Effector memory CD4-positive, alpha-beta T cell (primary cell): ENCODE data around the gene DACH1.
"Not testable (repeated sequence)": the region's sequence is repeated elsewhere in the genome, so short reads cannot be mapped to it uniquely, and the experiment has no call there.

ENCODE experiments used
- DNase-seq, 3 donors: peaks; one replicate each; pipeline ENCODE4 v3.0.0-alpha.2; 2020
- H3K27ac ChIP-seq: 2 replicates; pipeline ENCODE4 v1.7.0; 2013; ENCODE audit warnings: mild to moderate bottlenecking, low read length, moderate library complexity; ENCODE audit not compliant: insufficient read depth, poor library complexity, severe bottlenecking
- H3K27me3 ChIP-seq: replicated peaks from 2 replicates; pipeline ENCODE4 v1.7.0; 2013; ENCODE audit warnings: mild to moderate bottlenecking, low read length; ENCODE audit not compliant: insufficient read depth, control insufficient read depth, poor library complexity, severe bottlenecking
- H3K36me3 ChIP-seq: 2 replicates; pipeline ENCODE4 v1.7.0; 2013; ENCODE audit warnings: mild to moderate bottlenecking, low read length, moderate library complexity; ENCODE audit not compliant: control insufficient read depth, insufficient read depth
- H3K4me1 ChIP-seq: 2 replicates; pipeline ENCODE4 v1.7.0; 2013; ENCODE audit warnings: low read length, mild to moderate bottlenecking; ENCODE audit not compliant: control insufficient read depth, insufficient read depth, poor library complexity, severe bottlenecking
- H3K4me3 ChIP-seq: 2 replicates; pipeline ENCODE4 v1.7.0; 2013; ENCODE audit warnings: low read length, low read depth, mild to moderate bottlenecking; ENCODE audit not compliant: insufficient read depth, poor library complexity, severe bottlenecking
- H3K9me3 ChIP-seq: 2 replicates; pipeline ENCODE4 v1.7.0; 2013; ENCODE audit warnings: mild to moderate bottlenecking, low read length, moderate library complexity; ENCODE audit not compliant: control insufficient read depth

DACH1 gene

GRCh38 chr13:71858647-71859046 is 8.4 kb downstream of the DACH1 start:
- H3K4me1 ChIP-seq, result no peaks in the 10 kb centered on the region
- no peak for DNase-seq
- H3K9me3 ChIP-seq, result no peaks in the 10 kb centered on the region
- no peaks in the 10 kb centered on the region for H3K36me3 ChIP-seq
- no peak overlapping the region for H3K4me3 ChIP-seq
- no peaks in the 10 kb centered on the region for H3K27me3 ChIP-seq
- no peak overlapping the region for H3K27ac ChIP-seq

- no peak overlapping the region for H3K4me3 ChIP-seq
- H3K27ac ChIP-seq, result no peak overlapping the region
- no peaks in the 10 kb centered on the region for H3K4me1 ChIP-seq
- H3K36me3 ChIP-seq, result no peaks in the 10 kb centered on the region
- no peak for DNase-seq
- no peaks in the 10 kb centered on the region for H3K9me3 ChIP-seq
- no peaks in the 10 kb centered on the region for H3K27me3 ChIP-seq
Observed at GRCh38 chr13:71856548-71857043, 10.4 kb downstream of the DACH1 start.

GRCh38 chr13:71854401-71854800 is 12.6 kb downstream of the DACH1 start:
- Histone ChIP-seq H3K27me3 (no peaks in the 10 kb centered on the region), H3K27ac (no peak overlapping the region), H3K9me3 (no peaks in the 10 kb centered on the region), H3K4me1 (no peaks in the 10 kb centered on the region), H3K4me3 (no peak overlapping the region), H3K36me3 (no peaks in the 10 kb centered on the region)
- DNase-seq, result no peak

- H3K36me3 ChIP-seq, result no peaks in the 10 kb centered on the region
Observed at GRCh38 chr13:71853725-71854124, 13.3 kb downstream of the DACH1 start.

GRCh38 chr13:71852736-71853135 is 14.3 kb downstream of the DACH1 start:
- H3K4me3 ChIP-seq, result no peak overlapping the region
- H3K36me3 ChIP-seq, result no peaks in the 10 kb centered on the region
- no peaks in the 10 kb centered on the region for H3K4me1 ChIP-seq
- no peaks in the 10 kb centered on the region for H3K9me3 ChIP-seq
- DNase-seq, result no peak
- no peaks in the 10 kb centered on the region for H3K27me3 ChIP-seq
- H3K27ac ChIP-seq, result no peak overlapping the region

More at GRCh38 chr13:71853725-71854124, 13.3 kb downstream of the DACH1 start:
- DNase-seq, result no peak
- no peak overlapping the region for H3K27ac ChIP-seq
- no peaks in the 10 kb centered on the region for H3K9me3 ChIP-seq
- H3K4me1 ChIP-seq, result no peaks in the 10 kb centered on the region
- H3K27me3 ChIP-seq, result no peaks in the 10 kb centered on the region
- H3K4me3 ChIP-seq, result no peak overlapping the region

GRCh38 chr13:71851498-71852409 is 15.2 kb downstream of the DACH1 start:
- Histone ChIP-seq H3K4me1 (no peaks in the 10 kb centered on the region), H3K36me3 (no peaks in the 10 kb centered on the region), H3K9me3 (no peaks in the 10 kb centered on the region), H3K4me3 (no peak overlapping the region), H3K27ac (no peak overlapping the region), H3K27me3 (no peaks in the 10 kb centered on the region)
- no peak for DNase-seq

GRCh38 chr13:71842003-71842402 is 25.0 kb downstream of the DACH1 start:
- Histone ChIP-seq H3K27me3 (no peaks in the 10 kb centered on the region), H3K4me1 (no peaks in the 10 kb centered on the region), H3K27ac (no peak overlapping the region), H3K9me3 (no peaks in the 10 kb centered on the region), H3K36me3 (no peaks in the 10 kb centered on the region), H3K4me3 (no peak overlapping the region)
- no peak for DNase-seq

- H3K4me3 ChIP-seq, result no peak overlapping the region
- no peak overlapping the region for H3K27ac ChIP-seq
- H3K36me3 ChIP-seq, result no peaks in the 10 kb centered on the region
- H3K9me3 ChIP-seq, result no peaks in the 10 kb centered on the region
- DNase-seq, result no peak
- no peaks in the 10 kb centered on the region for H3K4me1 ChIP-seq
- H3K27me3 ChIP-seq, result no peaks in the 10 kb centered on the region
Observed at GRCh38 chr13:71838842-71839241, 28.2 kb downstream of the DACH1 start.

GRCh38 chr13:71837582-71837981 is 29.4 kb downstream of the DACH1 start:
- H3K4me1 ChIP-seq, DNase-seq, H3K36me3 ChIP-seq, H3K27ac ChIP-seq, H3K27me3 ChIP-seq, H3K9me3 ChIP-seq, H3K4me3 ChIP-seq: not testable (repeated sequence)

- DNase-seq, result no peak
- Histone ChIP-seq H3K27me3 (no peaks in the 10 kb centered on the region), H3K4me1 (no peaks in the 10 kb centered on the region), H3K36me3 (no peaks in the 10 kb centered on the region), H3K27ac (no peak overlapping the region), H3K9me3 (no peaks in the 10 kb centered on the region), H3K4me3 (no peak overlapping the region)
Observed at GRCh38 chr13:71831716-71832115, 35.3 kb downstream of the DACH1 start.
